GM18517 (cell line): ENCODE measurements around the gene BASP1.
"Not testable (repeated sequence)": the region's sequence is repeated elsewhere in the genome, so short reads cannot be mapped to it uniquely, and the experiment has no call there.

Experiments used
- ATAC-seq: cut with Tn5 transposase; IDR thresholded peaks from one replicate; pipeline ENCODE4 v1.9.1; 2021; ENCODE audit warnings: mild to moderate bottlenecking, moderate library complexity; ENCODE audit not compliant: unreplicated experiment

BASP1 gene

GRCh38 chr5:17190799-17191391, 26.5 kb upstream of the BASP1 start:
- no peak for ATAC-seq

- ATAC-seq: not testable (repeated sequence)
These were observed 25.9 kb upstream of the BASP1 start for GRCh38 chr5:17191574-17191973.

- ATAC-seq: no peak
These were observed 25.2 kb upstream of the BASP1 start for GRCh38 chr5:17192191-17192590.

GRCh38 chr5:17196024-17196423, 21.4 kb upstream of the BASP1 start:
- no peak for ATAC-seq

GRCh38 chr5:17196697-17197096, 20.7 kb upstream of the BASP1 start:
- ATAC-seq: no peak

- ATAC-seq: peak; percentile 93
These were observed 13.9 kb upstream of the BASP1 start for GRCh38 chr5:17203329-17204132.

- no peak for ATAC-seq
These were observed 13.3 kb upstream of the BASP1 start for GRCh38 chr5:17204133-17204489.

GRCh38 chr5:17206021-17206420, 11.4 kb upstream of the BASP1 start:
- ATAC-seq: no peak

GRCh38 chr5:17212191-17212590, 5.2 kb upstream of the BASP1 start:
- ATAC-seq: no peak

- ATAC-seq: no peak
These were observed 4.4 kb upstream of the BASP1 start for GRCh38 chr5:17212996-17213395.

GRCh38 chr5:17213938-17214337, 3.5 kb upstream of the BASP1 start:
- ATAC-seq: no peak

- ATAC-seq: no peak
These were observed 2.5 kb upstream of the BASP1 start for GRCh38 chr5:17214893-17215292.

- no peak for ATAC-seq
These were observed 2.1 kb upstream of the BASP1 start for GRCh38 chr5:17215361-17215760.

GRCh38 chr5:17216176-17216973, 1.1 kb upstream of the BASP1 start:
- ATAC-seq: peak; percentile 58

- no peak for ATAC-seq
These were observed 398 bp upstream of the BASP1 start for GRCh38 chr5:17216974-17217492.

GRCh38 chr5:17218353-17219005, 1.0 kb downstream of the BASP1 start:
- ATAC-seq: peak; percentile 35

GRCh38 chr5:17219006-17219422, 1.6 kb downstream of the BASP1 start:
- peak; percentile 15 for ATAC-seq

- no peak for ATAC-seq
These were observed 2.0 kb downstream of the BASP1 start for GRCh38 chr5:17219469-17219868.

GRCh38 chr5:17219992-17220391, 2.6 kb downstream of the BASP1 start:
- no peak for ATAC-seq

- no peak for ATAC-seq
These were observed 3.0 kb downstream of the BASP1 start for GRCh38 chr5:17220469-17220868.
